ENCODE results near the gene NKX2-2.

DNA sequence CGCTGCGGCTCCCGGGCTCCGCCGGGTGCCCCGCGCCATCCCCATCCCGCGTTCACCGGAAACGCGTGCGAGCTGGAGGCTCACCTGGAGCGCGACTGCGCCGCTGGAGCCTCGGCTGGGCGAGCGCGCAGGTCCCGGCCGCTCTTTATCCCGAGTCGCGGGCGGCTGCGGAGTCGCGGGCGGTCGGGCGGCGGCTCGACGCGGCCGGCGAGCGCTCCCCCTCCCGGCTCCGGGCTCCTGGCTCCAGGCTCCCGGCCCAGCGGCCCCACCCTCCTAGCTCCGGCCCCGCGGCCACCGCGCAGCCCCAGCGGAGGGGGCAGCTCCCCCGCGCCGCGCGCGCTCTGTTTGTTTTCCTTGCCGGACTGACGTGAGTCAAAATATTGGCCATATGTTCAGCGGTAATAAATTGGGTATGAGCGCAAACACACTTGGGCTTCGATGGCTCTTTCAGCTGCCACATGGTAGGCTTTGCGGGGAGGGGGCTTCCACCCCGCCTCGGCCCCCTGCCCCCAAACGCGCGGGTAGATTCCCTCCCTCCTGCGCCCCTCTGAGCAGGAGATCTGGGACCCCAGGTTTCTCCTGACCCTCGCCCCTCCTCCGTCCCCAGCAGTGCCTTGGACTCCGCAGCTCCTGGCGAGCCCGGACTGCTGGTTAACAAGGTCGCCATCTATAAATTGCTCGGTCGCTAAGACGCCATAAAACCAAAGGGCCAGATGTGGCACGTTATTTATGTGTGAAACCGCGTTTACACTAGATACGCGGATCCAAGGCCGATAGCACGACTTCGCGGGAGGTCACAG is 8.8 kb upstream of the NKX2-2 start:
- TF ChIP-seq EZH2 (IDR thresholded peaks at IDR 0.05; ENCODE audit: borderline replicate concordance, low read depth, low read length, poor library complexity, severe bottlenecking): no peak
- TF ChIP-seq, protein P1, sequence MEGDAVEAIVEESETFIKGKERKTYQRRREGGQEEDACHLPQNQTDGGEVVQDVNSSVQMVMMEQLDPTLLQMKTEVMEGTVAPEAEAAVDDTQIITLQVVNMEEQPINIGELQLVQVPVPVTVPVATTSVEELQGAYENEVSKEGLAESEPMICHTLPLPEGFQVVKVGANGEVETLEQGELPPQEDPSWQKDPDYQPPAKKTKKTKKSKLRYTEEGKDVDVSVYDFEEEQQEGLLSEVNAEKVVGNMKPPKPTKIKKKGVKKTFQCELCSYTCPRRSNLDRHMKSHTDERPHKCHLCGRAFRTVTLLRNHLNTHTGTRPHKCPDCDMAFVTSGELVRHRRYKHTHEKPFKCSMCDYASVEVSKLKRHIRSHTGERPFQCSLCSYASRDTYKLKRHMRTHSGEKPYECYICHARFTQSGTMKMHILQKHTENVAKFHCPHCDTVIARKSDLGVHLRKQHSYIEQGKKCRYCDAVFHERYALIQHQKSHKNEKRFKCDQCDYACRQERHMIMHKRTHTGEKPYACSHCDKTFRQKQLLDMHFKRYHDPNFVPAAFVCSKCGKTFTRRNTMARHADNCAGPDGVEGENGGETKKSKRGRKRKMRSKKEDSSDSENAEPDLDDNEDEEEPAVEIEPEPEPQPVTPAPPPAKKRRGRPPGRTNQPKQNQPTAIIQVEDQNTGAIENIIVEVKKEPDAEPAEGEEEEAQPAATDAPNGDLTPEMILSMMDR (conservative IDR thresholded peaks at IDR 0.05; ENCODE audit: low read depth, low read length): no peak
